ENCODE results near the gene APC. TPM values are rescaled to one million over a fixed set of nuclear protein-coding genes. Genes with fewer than 3 reads are reported as not detected.

Gene APC
- total and polyA plus RNA-seq, 2 of the 8 experiments (the other 6 are each of a cell fraction or from before 2014, with no cell fraction given), result 6.8 to 41.9 TPM

GRCh38 chr5:112729630-112730029 is 8.1 kb upstream of the APC start (continued):
- no peak for TF ChIP-seq ATF3 (IDR thresholded peaks at IDR 0.05; ENCODE audit: insufficient read depth, low read depth, low read length)
